Ovary (tissue), 9 donors: ENCODE measurements around the gene SUGCT. TPM values are rescaled to one million over a fixed set of nuclear protein-coding genes. Genes with fewer than 3 reads are reported as not detected.

ENCODE experiments used
- DNase-seq, 5 donors: peaks; one replicate each; pipeline ENCODE4 v3.0.0-alpha.2; 2019 to 2020
- H3K27ac ChIP-seq, 2 donors: fragments of 200-600 bp; one replicate each; pipeline versions ENCODE4 v1.5.1 to v1.8.0; 2019 to 2022
- H3K27me3 ChIP-seq: fragments of 200-600 bp; one replicate; pipeline ENCODE4 v1.8.0; 2022
- H3K36me3 ChIP-seq: fragments of 200-600 bp; sonication (generic); one replicate; pipeline ENCODE4 v1.5.1; 2019
- H3K4me1 ChIP-seq: one replicate; pipeline ENCODE4 v1.8.1; 2013; ENCODE audit warnings: mild to moderate bottlenecking, moderate library complexity; ENCODE audit not compliant: insufficient read depth
- H3K4me3 ChIP-seq: fragments of 200-600 bp; sonication (generic); one replicate; pipeline ENCODE4 v1.5.1; 2017
- H3K9me3 ChIP-seq, 2 donors: fragments of 200-600 bp in 1 of 2; sonication (generic) in 1 of 2; one replicate each; pipeline versions ENCODE4 v1.5.1 to v1.8.1; 2013 to 2019; ENCODE audit warnings: mild to moderate bottlenecking in 1 of 2, moderate library complexity in 1 of 2
- EP300 ChIP-seq: sonication (generic); formaldehyde crosslinking; IDR thresholded peaks from one replicate; pipeline ENCODE4 v1.6.1; 2017; ENCODE audit warnings: antibody characterized with exemption
- POLR2A ChIP-seq: fragments of 450-650 bp; IDR thresholded peaks from one replicate; pipeline ENCODE4 v1.6.1; 2017; ENCODE audit warnings: antibody characterized with exemption, mild to moderate bottlenecking, moderate library complexity
- WGBS, 3 donors: extraction: QIAGEN DNeasy Blood & Tissue Kit in 1 of 3; methylation state at CpG; one replicate each; pipeline versions ENCODE4 v1.1.5 to v1.1.7; 2013 to 2017; 5-methylcytosine and 5-hydroxymethylcytosine counted together
- intact Hi-C, 4 donors: fragments of 100-400 bp; cut with DNase I; formaldehyde crosslinking; loops; one replicate each; pipeline versions ENCODE4 v1.11.0 to v1.15.1; 2022 to 2023
- polyA plus RNA-seq, 2 donors: library from polyadenylated mRNA; stranded (reverse); fragments of 200-250 nt in 1 of 2; fragments of 350-450 nt in 1 of 2; fragmentation: Illumina TruSeq in 1 of 2; extraction: RNeasy Lipid Tissue Mini Kit (QIAGEN cat#74804) in 1 of 2; gene quantifications; one replicate each; pipeline ENCODE4 v1.2.3, GENCODE V29; 2013 to 2014
- total RNA-seq, 7 donors: library from RNA; depleted of rRNA in 2 of 7; stranded (reverse); fragments of >200 nt in 2 of 7; fragmentation: NEBNext Ultra II Directional in 3 of 7; extraction: Animal tissue kit (Norgen Biotek cat#: 25700) in 3 of 7; gene quantifications; one replicate each; pipeline versions ENCODE4 v1.1.0 to v1.2.4, GENCODE V29; 2016 to 2023
- TF ChIP-seq, protein P1 (sequence below), 3 donors: fragments of 450-650 bp in 2 of 3; fragments of 200-600 bp in 1 of 3; IDR thresholded peaks; one replicate each; pipeline versions ENCODE4 v1.5.1 to v1.8.0; 2016 to 2022; ENCODE audit warnings: antibody characterized with exemption in 3 of 3, mild to moderate bottlenecking in 1 of 3
- donor health status: DM: no; HTN: no; CAD: no; lungs with moderate emphysema.
- donor health status: DM: no; HTN: no; CAD: no.
- donor health status: Bipolar disorder and iron deficiency.
- donor health status: DM: yes; HTN: yes; CAD: no.
- donor health status: DM: no; HTN: no; CAD: no.
- donor health status: DM: yes; HTN: yes; CAD: no.

Gene SUGCT
- total and polyA plus RNA-seq, 9 donors, result 3.4 to 9.3 (median 7.8) TPM

DNA sequence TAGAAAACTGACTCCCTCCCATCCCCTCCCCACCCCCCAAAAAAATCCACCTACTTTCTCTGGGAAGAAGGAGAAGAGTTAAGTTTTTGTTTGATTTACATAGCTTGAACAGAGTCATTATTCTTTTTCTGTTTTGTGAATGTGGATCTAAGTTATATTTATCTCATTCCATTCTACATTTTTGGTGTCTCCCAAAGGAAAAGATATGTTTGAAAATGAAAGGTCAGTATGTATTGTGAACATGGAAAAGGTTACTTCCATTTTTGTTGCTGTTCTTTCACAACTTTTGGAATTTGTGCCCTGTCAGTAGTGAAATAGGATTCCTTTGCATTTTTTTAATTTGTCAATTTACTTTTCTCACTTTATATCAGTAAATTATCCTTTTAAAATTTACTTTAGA is 547.9 kb downstream of the SUGCT start:
- Histone ChIP-seq H3K27me3 (no peaks in the 10 kb centered on the region), H3K27ac (no peak overlapping the region), H3K4me1 (peaks cover 3% of the 10 kb centered on the region), H3K36me3 (no peaks in the 10 kb centered on the region), H3K9me3 (no peaks in the 10 kb centered on the region), H3K4me3 (no peak overlapping the region)
- TF ChIP-seq, protein P1, sequence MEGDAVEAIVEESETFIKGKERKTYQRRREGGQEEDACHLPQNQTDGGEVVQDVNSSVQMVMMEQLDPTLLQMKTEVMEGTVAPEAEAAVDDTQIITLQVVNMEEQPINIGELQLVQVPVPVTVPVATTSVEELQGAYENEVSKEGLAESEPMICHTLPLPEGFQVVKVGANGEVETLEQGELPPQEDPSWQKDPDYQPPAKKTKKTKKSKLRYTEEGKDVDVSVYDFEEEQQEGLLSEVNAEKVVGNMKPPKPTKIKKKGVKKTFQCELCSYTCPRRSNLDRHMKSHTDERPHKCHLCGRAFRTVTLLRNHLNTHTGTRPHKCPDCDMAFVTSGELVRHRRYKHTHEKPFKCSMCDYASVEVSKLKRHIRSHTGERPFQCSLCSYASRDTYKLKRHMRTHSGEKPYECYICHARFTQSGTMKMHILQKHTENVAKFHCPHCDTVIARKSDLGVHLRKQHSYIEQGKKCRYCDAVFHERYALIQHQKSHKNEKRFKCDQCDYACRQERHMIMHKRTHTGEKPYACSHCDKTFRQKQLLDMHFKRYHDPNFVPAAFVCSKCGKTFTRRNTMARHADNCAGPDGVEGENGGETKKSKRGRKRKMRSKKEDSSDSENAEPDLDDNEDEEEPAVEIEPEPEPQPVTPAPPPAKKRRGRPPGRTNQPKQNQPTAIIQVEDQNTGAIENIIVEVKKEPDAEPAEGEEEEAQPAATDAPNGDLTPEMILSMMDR (IDR thresholded peaks at IDR 0.05), result no peak
- TF ChIP-seq EP300, result no peak
- no peak for TF ChIP-seq POLR2A
- intact Hi-C loops, result no loop called here
- no peak for DNase-seq

DNA sequence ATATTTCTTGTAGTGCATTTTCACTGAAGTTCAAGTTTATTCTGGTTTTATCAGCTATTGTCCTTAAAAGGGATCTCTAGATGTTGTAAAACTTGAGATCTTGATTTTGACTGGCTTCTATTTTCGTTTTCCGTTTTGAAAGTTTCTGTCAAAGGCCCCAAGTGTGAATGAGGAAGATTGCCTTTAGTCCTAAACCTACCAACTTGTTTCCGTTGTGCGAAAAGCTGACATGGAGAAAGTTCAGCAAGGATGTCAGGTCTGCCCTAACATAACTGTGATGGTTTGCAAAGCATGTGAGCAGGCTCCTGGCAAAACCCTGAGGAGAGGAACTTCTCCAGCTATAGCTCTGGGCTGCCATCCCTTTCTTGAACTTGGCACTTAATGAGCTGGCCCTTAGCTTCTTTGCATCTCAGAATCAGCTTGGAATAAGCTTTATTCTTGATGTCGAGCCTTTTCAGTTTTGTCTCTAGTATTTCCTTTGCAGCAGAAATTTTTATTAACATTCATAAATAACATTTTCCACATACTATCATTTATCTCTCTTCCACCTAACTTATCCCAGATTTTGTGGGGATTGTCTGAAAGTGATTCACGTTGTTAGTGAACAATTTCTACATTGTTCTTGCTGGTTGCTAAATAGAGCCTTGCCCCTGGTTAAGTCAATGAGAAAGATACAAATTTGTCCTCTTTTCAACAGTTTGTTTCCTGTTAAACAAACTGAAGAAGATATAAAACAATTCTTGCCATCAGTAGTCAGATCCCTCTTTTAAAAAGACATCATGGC is 559.4 kb downstream of the SUGCT start:
- H3K9me3 ChIP-seq, result no peaks in the 10 kb centered on the region
- no peak for DNase-seq
- intact Hi-C loops, result no loop called here
- H3K4me1 ChIP-seq, result no peaks in the 10 kb centered on the region
- TF ChIP-seq, protein P1 (IDR thresholded peaks at IDR 0.05), result no peak
- TF ChIP-seq POLR2A (no peak), EP300 (no peak)
- 68 to 84% (median 83%) methylated on average over 6 of the region's 6 CpGs for WGBS, 3 donors
- no peaks in the 10 kb centered on the region for H3K36me3 ChIP-seq
- no peak overlapping the region for H3K27ac ChIP-seq
- no peak overlapping the region for H3K4me3 ChIP-seq
- H3K27me3 ChIP-seq, result no peaks in the 10 kb centered on the region

DNA sequence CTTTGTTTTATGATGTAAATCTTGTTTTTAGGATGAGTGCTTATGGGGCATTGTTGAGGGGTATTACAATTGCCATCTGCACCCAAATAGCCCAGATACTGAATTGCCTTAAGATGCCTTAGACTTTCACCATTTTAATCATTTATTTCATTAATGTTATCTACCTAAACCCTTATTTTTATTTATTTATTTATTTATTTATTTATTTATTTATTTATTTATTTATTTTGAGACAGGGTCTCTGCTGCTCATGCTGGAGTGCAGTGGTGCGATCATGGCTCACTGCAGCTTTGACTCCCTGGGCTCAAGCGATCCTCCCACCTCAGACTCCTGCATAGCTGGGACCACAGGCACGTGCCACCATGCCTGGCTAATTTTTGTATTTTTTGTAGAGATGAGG is 560.2 kb downstream of the SUGCT start:
- H3K27ac ChIP-seq, result no peak overlapping the region
- H3K27me3 ChIP-seq, result no peaks in the 10 kb centered on the region
- WGBS, 3 donors, result 87 to 96% (median 95%) methylated on average over 3 of the region's 3 CpGs
- TF ChIP-seq EP300 (no peak), POLR2A (no peak)
- TF ChIP-seq, protein P1 (IDR thresholded peaks at IDR 0.05), result no peak
- H3K9me3 ChIP-seq, result no peaks in the 10 kb centered on the region
- intact Hi-C loops, result no loop called here
- no peak for DNase-seq
- H3K4me1 ChIP-seq, result no peaks in the 10 kb centered on the region
- H3K36me3 ChIP-seq, result no peaks in the 10 kb centered on the region
- H3K4me3 ChIP-seq, result no peak overlapping the region

DNA sequence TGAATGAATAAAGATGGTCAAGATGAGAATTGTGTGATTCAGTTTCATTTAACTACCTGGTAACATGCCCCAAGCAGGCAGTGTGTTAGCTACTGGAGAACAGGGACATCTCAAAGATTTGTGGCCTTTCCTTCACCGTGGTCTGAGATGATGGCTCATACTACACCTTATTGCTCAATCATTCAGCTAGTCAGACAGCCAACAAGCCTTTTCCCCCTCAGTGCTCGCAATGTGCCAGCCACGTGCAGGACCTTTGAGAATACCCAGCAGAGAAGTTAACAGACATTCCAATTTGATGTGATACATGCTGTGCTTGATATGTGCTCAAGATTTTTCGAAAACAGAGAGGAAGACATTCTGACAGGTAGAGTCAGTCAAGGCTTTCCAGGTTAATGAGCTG is 562.8 kb downstream of the SUGCT start:
- H3K4me1 ChIP-seq, result no peaks in the 10 kb centered on the region
- H3K27me3 ChIP-seq, result no peaks in the 10 kb centered on the region
- no peak for DNase-seq
- intact Hi-C loops, result no loop called here
- H3K27ac ChIP-seq, result no peak overlapping the region
- WGBS, 3 donors, result 95 to 98% (median 96%) methylated on average over 4 of the region's 4 CpGs
- no peak overlapping the region for H3K4me3 ChIP-seq
- H3K9me3 ChIP-seq, result no peaks in the 10 kb centered on the region
- TF ChIP-seq EP300, result no peak
- H3K36me3 ChIP-seq, result no peaks in the 10 kb centered on the region

- no peak overlapping the region for H3K27ac ChIP-seq
- H3K27me3 ChIP-seq, result no peaks in the 10 kb centered on the region
- TF ChIP-seq EP300, result no peak
- no peak for TF ChIP-seq POLR2A
- TF ChIP-seq, protein P1 (IDR thresholded peaks at IDR 0.05), result no peak
- H3K4me3 ChIP-seq, result no peak overlapping the region
- 89 to 94% (median 91%) methylated on average over 6 of the region's 6 CpGs for WGBS, 3 donors
- H3K4me1 ChIP-seq, result no peaks in the 10 kb centered on the region
- H3K9me3 ChIP-seq, result no peaks in the 10 kb centered on the region
- H3K36me3 ChIP-seq, result no peaks in the 10 kb centered on the region
- no peak for DNase-seq
- intact Hi-C loops, result no loop called here
Measured at GRCh38 chr7:40698214-40698920, 563.6 kb downstream of the SUGCT start.
